Smooth muscle cell (in vitro differentiated cells): ENCODE measurements around the gene METTL1. TPM values are rescaled to one million over a fixed set of nuclear protein-coding genes. Genes with fewer than 3 reads are reported as not detected.
A peak's percentile ranks its signal among the peaks of the same experiment; 100 is the strongest.

ENCODE experiments used
- DNase-seq: peaks from one replicate; lab custom pipeline; 2025; ENCODE audit not compliant: unreplicated experiment; lab: John Stamatoyannopoulos, UW
- H2AFZ ChIP-seq: fragments of 200-600 bp; sonication (generic); 2 replicates; pipeline ENCODE4 v1.6.0; 2016; ENCODE audit warnings: antibody characterized with exemption, low read depth, mild to moderate bottlenecking
- H3F3A ChIP-seq: fragments of 200-600 bp; sonication (generic); 2 replicates; pipeline ENCODE4 v1.6.0; 2017; ENCODE audit warnings: antibody characterized with exemption, low read depth
- H3K27ac ChIP-seq: fragments of 200-600 bp; sonication (generic); 2 replicates; pipeline ENCODE4 v1.5.1; 2016; ENCODE audit warnings: low read depth, mild to moderate bottlenecking
- H3K27me3 ChIP-seq: fragments of 200-600 bp; sonication (generic); 2 replicates; pipeline ENCODE4 v1.6.1; 2016; ENCODE audit warnings: low read depth, mild to moderate bottlenecking
- H3K36me3 ChIP-seq: fragments of 200-600 bp; sonication (generic); 2 replicates; pipeline ENCODE4 v1.5.1; 2016; ENCODE audit warnings: low read depth
- H3K4me1 ChIP-seq: fragments of 200-600 bp; sonication (generic); 2 replicates; pipeline ENCODE4 v1.5.1; 2016; ENCODE audit warnings: low read depth
- H3K4me2 ChIP-seq: fragments of 200-600 bp; sonication (generic); 2 replicates; pipeline ENCODE4 v1.6.0; 2016; ENCODE audit warnings: mild to moderate bottlenecking
- H3K4me3 ChIP-seq: fragments of 200-600 bp; sonication (generic); 2 replicates; pipeline ENCODE4 v1.5.1; 2016; ENCODE audit warnings: mild to moderate bottlenecking
- H3K79me2 ChIP-seq: fragments of 200-600 bp; sonication (generic); 2 replicates; pipeline ENCODE4 v1.6.0; 2016; ENCODE audit warnings: low read depth, mild to moderate bottlenecking
- H3K9ac ChIP-seq: fragments of 200-600 bp; sonication (generic); 2 replicates; pipeline ENCODE4 v1.6.0; 2016; ENCODE audit warnings: low read depth
- H3K9me3 ChIP-seq: fragments of 200-600 bp; sonication (generic); replicated peaks from 2 replicates; pipeline ENCODE4 v1.5.1; 2016; ENCODE audit warnings: low read depth
- H4K20me1 ChIP-seq: fragments of 200-600 bp; sonication (generic); 2 replicates; pipeline ENCODE4 v1.6.0; 2016; ENCODE audit warnings: low read depth
- WGBS: methylation state at CpG from one replicate; pipeline ENCODE4 v1.1.7; 2016; ENCODE audit warnings: low lambda C conversion rate; 5-methylcytosine and 5-hydroxymethylcytosine counted together
- polyA plus RNA-seq: library from polyadenylated mRNA; unstranded; fragments of >200 nt; fragmentation: Nextera tagmentation; extraction: Ambion mirVana; gene quantifications from 2 replicates; pipeline ENCODE4 v1.2.1, GENCODE V29; 2016
- total RNA-seq: library from RNA; depleted of rRNA; stranded (reverse); fragments of >200 nt; gene quantifications from 2 replicates; pipeline ENCODE4 v1.2.3, GENCODE V29; 2014
- TF ChIP-seq, protein P1 (sequence below): fragments of 200-600 bp; sonication (generic); IDR thresholded peaks from 2 replicates; pipeline ENCODE4 v1.5.1; 2017; ENCODE audit warnings: borderline replicate concordance, mild to moderate bottlenecking, antibody characterized with exemption; ENCODE audit not compliant: insufficient read depth, poor library complexity, severe bottlenecking

METTL1 gene
- total and polyA plus RNA-seq, 2 experiments from 2014 or later: 4.1 to 20.3 TPM

DNA sequence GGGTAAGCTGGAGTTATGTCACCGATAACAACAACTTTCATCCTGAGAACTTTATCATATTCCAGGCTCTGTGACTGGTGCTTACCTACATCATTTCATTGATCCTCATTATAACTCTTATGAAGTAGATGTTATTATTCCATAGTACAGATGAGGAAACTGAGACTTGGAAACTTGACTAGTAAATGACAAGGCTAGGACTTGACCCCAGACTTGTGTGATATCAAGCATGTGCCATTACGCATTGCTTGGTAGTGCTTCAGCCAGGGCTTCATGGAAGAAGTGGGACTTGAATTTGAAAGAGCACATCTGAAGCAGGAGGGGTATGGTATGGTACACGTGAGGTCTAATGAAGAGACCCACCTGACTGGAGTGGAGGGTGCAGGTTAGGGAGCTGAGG lies 34.8 kb upstream of the METTL1 start:
- no peak overlapping the region for H3K4me3 ChIP-seq
- TF ChIP-seq, protein P1, sequence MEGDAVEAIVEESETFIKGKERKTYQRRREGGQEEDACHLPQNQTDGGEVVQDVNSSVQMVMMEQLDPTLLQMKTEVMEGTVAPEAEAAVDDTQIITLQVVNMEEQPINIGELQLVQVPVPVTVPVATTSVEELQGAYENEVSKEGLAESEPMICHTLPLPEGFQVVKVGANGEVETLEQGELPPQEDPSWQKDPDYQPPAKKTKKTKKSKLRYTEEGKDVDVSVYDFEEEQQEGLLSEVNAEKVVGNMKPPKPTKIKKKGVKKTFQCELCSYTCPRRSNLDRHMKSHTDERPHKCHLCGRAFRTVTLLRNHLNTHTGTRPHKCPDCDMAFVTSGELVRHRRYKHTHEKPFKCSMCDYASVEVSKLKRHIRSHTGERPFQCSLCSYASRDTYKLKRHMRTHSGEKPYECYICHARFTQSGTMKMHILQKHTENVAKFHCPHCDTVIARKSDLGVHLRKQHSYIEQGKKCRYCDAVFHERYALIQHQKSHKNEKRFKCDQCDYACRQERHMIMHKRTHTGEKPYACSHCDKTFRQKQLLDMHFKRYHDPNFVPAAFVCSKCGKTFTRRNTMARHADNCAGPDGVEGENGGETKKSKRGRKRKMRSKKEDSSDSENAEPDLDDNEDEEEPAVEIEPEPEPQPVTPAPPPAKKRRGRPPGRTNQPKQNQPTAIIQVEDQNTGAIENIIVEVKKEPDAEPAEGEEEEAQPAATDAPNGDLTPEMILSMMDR: no peak
- H3K27ac ChIP-seq: no peak overlapping the region
- H3K4me2 ChIP-seq: no peak overlapping the region
- no peaks in the 10 kb centered on the region for H3F3A ChIP-seq
- H3K9ac ChIP-seq: no peak overlapping the region
- no peaks in the 10 kb centered on the region for H3K36me3 ChIP-seq
- no peaks in the 10 kb centered on the region for H3K4me1 ChIP-seq
- no peak overlapping the region for H2AFZ ChIP-seq
- no peak for DNase-seq
- H3K27me3 ChIP-seq: no peaks in the 10 kb centered on the region
- 94% methylated on average over 3 of the region's 3 CpGs for WGBS
- no peaks in the 10 kb centered on the region for H4K20me1 ChIP-seq
- H3K9me3 ChIP-seq: no peaks in the 10 kb centered on the region
- no peaks in the 10 kb centered on the region for H3K79me2 ChIP-seq

DNA sequence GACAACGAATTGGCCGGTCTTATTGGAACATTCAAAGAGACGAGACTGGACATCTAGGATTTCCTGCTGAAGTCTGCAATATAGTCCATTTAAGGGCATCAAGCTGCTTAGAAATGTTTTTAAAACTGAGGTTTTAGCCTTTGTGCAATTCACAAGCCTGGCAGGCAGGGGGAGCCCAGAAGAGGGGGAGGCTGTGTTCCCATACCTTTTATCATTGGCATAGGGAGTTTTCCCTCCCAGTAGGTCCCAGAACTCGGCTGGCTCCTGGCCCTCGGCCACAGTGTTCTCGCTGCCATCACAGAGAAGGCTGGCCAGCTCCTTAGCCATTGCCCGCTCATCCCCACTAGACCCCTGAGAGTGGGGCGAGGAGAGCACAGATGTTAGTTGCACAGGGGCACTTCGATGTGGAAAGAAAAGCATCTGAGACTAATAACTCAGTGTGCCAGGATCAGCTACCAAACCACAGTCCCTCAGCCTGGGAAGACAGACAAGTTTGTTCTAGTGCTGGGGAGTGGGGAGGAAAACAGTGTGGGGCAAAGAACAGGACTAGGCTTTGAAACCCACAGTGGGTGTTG lies 31.5 kb upstream of the METTL1 start:
- no peak overlapping the region for H2AFZ ChIP-seq
- no peak for DNase-seq
- H3K27ac ChIP-seq: no peak overlapping the region
- TF ChIP-seq, protein P1: peak; percentile 74
- H3K9ac ChIP-seq: no peak overlapping the region
- no peaks in the 10 kb centered on the region for H3K9me3 ChIP-seq
- no peaks in the 10 kb centered on the region for H3K27me3 ChIP-seq
- no peak overlapping the region for H3K4me2 ChIP-seq
- H3K4me3 ChIP-seq: no peak overlapping the region
- WGBS: 64% methylated on average over 9 of the region's 9 CpGs
- H3K36me3 ChIP-seq: peaks cover 4% of the 10 kb centered on the region
- no peaks in the 10 kb centered on the region for H3K79me2 ChIP-seq
- H3K4me1 ChIP-seq: no peaks in the 10 kb centered on the region
- H4K20me1 ChIP-seq: no peaks in the 10 kb centered on the region
- H3F3A ChIP-seq: no peaks in the 10 kb centered on the region

GRCh38 chr12:57802607-57803006 lies 30.7 kb upstream of the METTL1 start:
- no peak for DNase-seq
- 94% methylated on average over 1 of the region's 1 CpG for WGBS
- Histone ChIP-seq H4K20me1 (no peaks in the 10 kb centered on the region), H3K36me3 (peaks cover 4% of the 10 kb centered on the region), H3F3A (no peaks in the 10 kb centered on the region), H3K27me3 (no peaks in the 10 kb centered on the region), H3K4me3 (no peak overlapping the region), H3K9me3 (no peaks in the 10 kb centered on the region), H2AFZ (no peak overlapping the region), H3K9ac (no peak overlapping the region), H3K4me1 (no peaks in the 10 kb centered on the region), H3K79me2 (no peaks in the 10 kb centered on the region), H3K27ac (no peak overlapping the region), H3K4me2 (no peak overlapping the region)
- TF ChIP-seq, protein P1: no peak

DNA sequence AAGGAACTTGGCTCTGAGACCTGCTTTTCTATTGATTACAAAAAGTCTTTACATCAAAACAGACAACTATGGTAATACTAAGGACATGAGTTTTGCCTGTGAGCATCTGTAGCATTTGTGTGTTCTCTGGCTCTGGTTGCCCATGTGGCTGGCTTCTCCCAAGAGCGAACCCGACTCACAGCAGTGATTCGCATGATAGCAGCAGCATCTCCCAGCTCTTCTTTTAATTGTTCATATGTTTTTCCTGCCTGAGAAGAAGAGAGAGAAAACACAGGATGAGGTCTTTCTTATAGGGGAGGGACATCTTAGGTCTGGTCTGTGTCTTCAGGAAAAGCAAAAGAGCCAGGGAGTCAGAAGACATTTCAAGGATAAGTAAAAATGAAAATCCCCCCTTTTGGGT lies 29.1 kb upstream of the METTL1 start:
- H4K20me1 ChIP-seq: no peaks in the 10 kb centered on the region
- no peak overlapping the region for H3K9ac ChIP-seq
- H3K27me3 ChIP-seq: no peaks in the 10 kb centered on the region
- H3K36me3 ChIP-seq: peaks cover 7% of the 10 kb centered on the region
- TF ChIP-seq, protein P1: no peak
- H3K4me1 ChIP-seq: no peaks in the 10 kb centered on the region
- H2AFZ ChIP-seq: no peak overlapping the region
- H3F3A ChIP-seq: no peaks in the 10 kb centered on the region
- H3K9me3 ChIP-seq: no peaks in the 10 kb centered on the region
- peaks cover under 1% of the 10 kb centered on the region for H3K79me2 ChIP-seq
- no peak overlapping the region for H3K4me2 ChIP-seq
- no peak overlapping the region for H3K4me3 ChIP-seq
- 100% methylated on average over 3 of the region's 3 CpGs for WGBS
- DNase-seq: no peak
- no peak overlapping the region for H3K27ac ChIP-seq
